HG02938 (cell line): Measurements from ENCODE around the gene PLEKHH1.

Experiments
- ATAC-seq: cut with Tn5 transposase; IDR thresholded peaks from one replicate; pipeline ENCODE4 v1.9.1; 2021; ENCODE audit warnings: mild to moderate bottlenecking, moderate library complexity; ENCODE audit not compliant: unreplicated experiment

PLEKHH1 gene

DNA sequence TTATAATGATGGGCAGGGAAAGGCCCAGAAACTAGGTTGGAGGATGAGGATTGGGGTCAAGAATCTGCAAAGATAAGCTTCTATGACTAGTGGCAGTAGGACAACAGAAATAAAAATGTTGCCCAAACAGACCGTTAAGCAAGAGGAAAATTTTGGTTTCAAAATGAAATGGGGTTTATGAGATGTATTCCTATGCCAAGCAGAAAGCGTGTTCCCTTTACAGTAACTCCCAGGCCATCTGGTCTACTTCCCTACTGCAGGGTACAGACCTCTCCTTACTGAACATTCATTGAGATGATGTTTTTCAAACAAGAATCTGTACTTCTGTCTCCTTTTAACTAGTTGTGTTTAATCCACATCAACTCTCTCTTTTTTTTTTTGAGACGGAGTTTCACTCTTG, 24.1 kb upstream of the PLEKHH1 start:
- ATAC-seq, result no peak

- no peak for ATAC-seq
These were observed 23.0 kb upstream of the PLEKHH1 start for GRCh38 chr14:67510121-67510520.

DNA sequence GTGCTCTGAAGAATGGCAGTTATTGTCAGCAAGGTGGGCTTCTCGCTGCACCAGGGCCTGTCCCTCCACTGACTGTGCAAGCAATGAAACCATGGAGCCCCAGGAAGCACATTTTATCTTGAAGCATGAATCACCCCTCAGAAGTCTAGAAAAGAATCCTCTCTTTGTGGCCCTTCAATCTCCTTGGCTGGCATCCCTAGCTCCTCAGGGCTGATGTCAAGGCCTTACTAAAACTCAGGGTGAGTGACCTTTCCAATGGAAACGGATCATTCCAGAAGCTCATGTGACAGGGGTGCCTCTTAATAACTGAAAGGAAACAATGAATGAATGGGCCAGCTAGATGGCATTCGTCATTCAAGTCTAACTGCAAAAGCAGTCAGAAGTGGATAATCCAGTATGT, 22.3 kb upstream of the PLEKHH1 start:
- no peak for ATAC-seq

DNA sequence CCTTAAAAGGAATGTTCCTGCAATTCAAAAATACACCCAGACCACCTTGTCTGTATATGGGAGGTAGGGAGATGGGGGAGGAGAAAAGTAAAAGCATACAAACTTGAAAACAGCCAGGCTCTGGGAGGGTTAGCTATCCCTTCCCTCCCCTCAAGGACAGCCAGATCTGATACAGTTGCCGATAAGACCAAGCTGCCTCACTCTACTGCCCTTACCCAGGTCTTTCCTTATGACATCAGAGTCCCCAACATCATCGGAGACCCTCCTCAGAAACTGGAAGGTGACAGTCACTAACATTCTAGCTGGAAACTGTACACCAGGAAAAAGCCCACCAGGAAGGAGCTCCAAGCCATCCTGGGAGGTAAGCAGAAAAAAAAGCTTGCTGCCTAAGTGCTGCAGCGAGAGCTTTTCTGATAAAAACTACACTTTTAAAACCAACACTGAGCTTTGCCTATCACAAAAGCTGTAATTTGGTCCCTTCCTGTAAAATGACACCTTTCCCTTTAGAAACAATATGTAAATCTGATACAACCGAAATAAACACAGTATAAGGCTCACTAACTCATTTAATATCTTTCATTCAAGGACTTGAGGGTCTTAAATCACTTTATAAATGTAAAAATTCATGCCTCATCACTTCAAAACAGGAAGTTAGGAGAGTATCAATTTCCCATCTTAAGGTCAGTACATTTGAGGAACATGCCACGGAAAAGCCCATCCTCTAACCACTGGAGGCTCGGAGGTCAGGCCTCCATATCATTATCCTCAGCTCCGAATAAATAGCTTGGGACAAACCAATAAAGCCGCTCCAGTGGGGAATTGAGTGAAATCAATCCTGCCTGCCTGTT, 20.4 kb upstream of the PLEKHH1 start:
- no peak for ATAC-seq

DNA sequence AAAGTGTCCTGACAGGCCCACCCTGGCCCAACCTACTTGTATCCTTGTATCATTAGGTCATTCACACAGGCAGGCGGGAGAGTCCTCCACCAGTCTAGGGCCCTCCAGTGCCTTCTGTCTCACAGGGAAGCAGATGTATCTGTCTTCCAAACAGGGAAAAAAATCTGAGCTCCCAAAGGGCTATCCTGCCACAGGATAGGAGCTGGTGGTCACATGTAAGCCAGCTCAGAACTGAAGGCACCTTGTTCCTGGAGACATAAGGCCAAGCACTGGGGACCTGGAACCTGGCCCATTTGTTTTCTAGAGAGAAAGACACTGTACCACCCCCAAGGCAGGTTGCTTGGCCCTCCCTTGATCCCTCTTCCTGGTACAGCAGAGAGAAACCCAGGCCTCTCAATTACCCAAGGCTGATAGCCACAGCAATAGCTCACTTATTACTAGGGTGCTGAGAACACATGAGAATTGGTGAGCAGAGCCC, 19.4 kb upstream of the PLEKHH1 start:
- ATAC-seq, result no peak

DNA sequence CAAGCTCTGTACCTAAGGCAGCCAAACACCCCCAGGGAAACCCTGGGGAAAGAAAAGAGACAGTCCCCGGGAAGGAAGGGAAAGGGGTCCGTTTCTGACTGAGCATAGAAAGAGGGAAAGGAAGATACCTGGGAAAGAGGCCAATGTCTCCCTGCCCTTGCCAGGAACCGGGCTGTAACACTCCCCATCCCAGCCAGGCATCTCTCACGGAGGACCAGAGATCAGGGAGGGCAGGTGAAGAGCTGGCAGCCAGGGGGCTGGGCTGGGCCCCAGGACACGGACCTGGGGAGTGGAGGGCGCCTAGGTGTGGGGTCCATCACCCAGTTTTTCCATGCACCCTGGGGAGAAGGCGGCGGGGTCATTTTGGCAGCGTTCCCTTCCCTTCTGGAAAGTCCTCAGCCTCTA, 18.9 kb upstream of the PLEKHH1 start:
- ATAC-seq, result no peak

GRCh38 chr14:67514650-67515385, 18.3 kb upstream of the PLEKHH1 start:
- peak; percentile 47 for ATAC-seq

DNA sequence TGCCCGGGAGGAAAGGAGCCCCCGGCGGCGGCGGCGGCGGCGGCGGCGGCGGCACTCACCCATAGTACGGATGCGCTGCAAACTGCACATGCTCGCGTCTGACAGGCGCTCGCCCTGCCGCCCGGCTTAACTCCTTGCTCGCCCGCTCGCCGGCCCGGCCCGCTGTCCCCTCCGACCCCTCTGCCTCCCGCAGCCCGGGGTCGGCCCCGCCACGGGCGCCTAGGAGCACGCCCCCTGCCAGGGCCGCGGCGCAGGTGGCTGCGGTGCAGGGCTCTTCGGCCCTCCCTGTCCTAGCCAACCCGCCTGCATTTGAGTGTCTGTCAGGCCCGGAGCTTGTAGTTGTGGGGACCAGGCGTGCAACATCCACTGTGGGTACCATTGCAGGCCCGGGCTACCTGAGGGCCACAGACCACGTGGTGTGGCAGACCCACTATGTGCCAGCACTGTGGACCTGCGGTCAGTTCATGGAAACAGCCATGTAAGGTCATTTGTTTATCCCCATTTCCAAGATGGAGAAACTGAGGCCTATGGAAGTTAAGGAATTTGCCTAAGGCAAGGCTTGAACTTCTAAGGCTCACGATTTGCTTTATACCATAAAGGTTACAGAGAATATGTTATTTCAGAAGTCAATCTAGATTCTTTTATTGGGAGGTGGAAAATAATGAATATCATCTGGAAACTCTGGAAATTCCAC, 17.6 kb upstream of the PLEKHH1 start:
- ATAC-seq, result no peak

DNA sequence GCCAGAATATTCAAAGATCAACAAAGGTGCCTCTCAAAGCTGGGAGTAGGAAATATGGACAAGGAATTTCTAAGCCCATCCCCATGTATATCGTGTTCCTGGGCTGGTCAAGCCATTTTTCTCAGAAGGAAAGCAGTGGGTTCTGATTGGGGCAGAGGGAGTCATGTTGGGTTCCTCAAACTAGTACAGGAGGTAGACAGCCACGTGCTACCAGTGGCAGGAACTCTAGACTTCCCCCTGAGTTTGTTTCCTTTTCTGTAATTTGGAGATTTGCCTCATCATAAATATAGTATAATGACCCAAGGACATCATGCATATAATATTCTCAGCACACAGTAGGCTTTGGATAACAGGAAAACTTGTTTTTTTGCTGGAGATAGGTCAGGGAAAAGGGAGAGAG, 16.4 kb upstream of the PLEKHH1 start:
- ATAC-seq, result no peak

GRCh38 chr14:67517083-67517482, 16.0 kb upstream of the PLEKHH1 start:
- no peak for ATAC-seq

DNA sequence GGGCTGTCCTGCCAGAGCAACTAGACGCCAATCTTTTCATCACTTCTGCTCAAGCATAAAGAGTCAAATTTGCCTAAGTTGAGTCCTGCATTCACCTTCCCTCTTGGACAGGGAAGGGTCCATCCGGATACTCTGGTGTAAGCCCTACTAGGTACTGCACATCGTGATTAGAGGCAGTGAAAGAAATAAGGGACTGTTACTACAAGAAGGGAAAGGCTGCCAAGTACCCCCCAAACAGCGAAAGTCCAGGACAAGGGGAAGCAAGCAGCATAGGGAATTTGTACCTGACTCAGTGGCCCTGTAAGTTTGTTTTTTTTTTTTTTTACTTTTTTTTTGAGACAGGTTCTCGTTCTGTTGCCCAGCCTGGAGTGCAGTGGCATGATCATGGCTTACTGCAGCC, 13.7 kb upstream of the PLEKHH1 start:
- no peak for ATAC-seq

DNA sequence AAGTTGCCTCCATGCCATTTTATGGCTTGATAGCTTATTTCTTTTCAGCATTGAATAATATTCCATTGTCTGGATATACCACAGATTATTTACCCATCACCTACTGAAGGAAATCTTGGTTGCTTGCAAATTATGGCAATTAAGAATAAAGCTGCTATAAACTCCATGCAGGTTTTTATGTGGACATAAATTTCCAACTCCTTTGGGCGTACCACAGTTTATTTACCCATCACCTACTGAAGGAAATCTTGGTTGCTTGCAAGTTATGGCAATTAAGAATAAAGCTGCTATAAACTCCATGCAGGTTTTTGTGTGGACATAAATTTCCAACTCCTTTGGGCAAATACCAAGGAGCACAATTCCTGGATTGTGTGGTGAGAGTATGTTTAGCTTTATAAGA, 12.6 kb upstream of the PLEKHH1 start:
- no peak for ATAC-seq

- no peak for ATAC-seq
These were observed 10.8 kb upstream of the PLEKHH1 start for GRCh38 chr14:67522270-67522669.

DNA sequence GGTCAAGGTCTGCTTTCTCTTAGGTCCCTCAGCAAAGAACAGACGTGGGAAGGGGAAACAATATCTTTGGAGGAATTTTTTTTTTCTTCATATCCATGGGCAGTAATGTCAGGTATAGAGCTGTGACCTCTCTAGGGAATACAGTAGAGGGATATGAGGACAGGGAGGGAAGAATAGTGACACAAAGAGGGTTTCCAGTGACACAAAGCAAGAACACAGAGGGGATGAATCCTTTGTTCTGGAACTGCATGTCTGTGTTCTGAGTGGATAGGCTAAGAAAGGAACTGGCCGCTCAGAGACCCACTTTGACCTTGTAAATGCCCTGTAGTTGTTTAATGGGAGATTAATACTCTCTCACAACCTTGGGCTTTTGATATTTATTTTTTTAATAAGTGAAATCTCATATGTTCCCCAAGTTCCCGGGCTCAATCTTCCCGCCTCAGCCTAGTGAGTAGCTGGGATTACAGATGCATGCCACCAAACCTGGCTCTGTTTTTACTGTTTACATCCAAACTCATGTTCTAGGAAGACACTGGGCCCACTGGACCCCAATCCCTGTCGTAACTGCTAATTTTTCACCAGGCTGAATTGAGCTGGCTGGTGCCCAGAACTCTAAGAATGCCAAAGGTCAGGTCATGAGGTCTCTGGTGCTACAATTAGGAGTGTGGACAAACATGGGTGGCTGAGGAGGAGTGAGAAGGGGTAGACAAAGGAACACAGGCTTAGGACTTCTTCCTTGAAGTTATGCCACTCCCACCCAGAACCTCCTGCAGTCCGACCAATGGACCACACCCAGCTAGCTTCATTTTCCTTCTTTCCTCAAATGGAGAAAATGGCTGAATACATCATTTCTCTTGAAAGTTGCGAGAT, 9.1 kb upstream of the PLEKHH1 start:
- no peak for ATAC-seq

- no peak for ATAC-seq
These were observed 8.5 kb upstream of the PLEKHH1 start for GRCh38 chr14:67524634-67524963.

- ATAC-seq, result no peak
These were observed 7.7 kb upstream of the PLEKHH1 start for GRCh38 chr14:67525389-67525788.

- ATAC-seq, result no peak
These were observed 6.9 kb upstream of the PLEKHH1 start for GRCh38 chr14:67526181-67526580.

GRCh38 chr14:67526676-67527459, 6.2 kb upstream of the PLEKHH1 start:
- peak; percentile 52 for ATAC-seq

GRCh38 chr14:67527756-67528155, 5.3 kb upstream of the PLEKHH1 start:
- ATAC-seq, result no peak

DNA sequence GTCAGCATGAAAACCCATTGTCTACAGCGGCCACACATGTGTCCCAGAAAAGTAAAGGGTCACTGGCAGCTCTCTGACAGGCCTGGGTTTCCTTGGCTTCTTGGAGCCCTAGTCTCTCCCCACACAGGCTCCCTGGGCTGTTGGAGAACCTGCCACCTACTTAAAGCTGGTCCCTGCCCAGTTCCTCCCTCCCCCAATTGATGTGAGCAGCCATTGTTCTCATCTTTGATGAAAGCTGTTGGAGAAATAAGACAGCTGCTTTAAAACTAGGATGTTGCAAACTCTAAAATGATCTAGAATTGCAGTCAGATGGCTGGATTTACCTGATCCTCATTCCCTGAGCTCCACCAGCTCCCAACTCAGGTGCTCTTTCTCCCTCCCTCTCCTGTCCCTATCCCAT, 4.8 kb upstream of the PLEKHH1 start:
- no peak for ATAC-seq
